NCI-H2196 (cell line): ENCODE data around the gene SNRPA.

ENCODE experiments used
- DNase-seq: peaks from one replicate; lab custom pipeline; 2025; ENCODE audit not compliant: unreplicated experiment; lab: John Stamatoyannopoulos, UW

The SNRPA gene

GRCh38 chr19:40750874-40751537 lies at the start of gene SNRPA:
Gene SNRPA, plus strand, starts transcription at chr19:40751203. Its CDS starts 206 bp downstream, at chr19:40751409.
- peak; percentile 98 for DNase-seq

GRCh38 chr19:40701758-40702157 lies 49.2 kb upstream of the SNRPA start:
- DNase-seq, result no peak

- DNase-seq, result no peak
Observed at GRCh38 chr19:40702337-40703012, 48.5 kb upstream of the SNRPA start.

DNA sequence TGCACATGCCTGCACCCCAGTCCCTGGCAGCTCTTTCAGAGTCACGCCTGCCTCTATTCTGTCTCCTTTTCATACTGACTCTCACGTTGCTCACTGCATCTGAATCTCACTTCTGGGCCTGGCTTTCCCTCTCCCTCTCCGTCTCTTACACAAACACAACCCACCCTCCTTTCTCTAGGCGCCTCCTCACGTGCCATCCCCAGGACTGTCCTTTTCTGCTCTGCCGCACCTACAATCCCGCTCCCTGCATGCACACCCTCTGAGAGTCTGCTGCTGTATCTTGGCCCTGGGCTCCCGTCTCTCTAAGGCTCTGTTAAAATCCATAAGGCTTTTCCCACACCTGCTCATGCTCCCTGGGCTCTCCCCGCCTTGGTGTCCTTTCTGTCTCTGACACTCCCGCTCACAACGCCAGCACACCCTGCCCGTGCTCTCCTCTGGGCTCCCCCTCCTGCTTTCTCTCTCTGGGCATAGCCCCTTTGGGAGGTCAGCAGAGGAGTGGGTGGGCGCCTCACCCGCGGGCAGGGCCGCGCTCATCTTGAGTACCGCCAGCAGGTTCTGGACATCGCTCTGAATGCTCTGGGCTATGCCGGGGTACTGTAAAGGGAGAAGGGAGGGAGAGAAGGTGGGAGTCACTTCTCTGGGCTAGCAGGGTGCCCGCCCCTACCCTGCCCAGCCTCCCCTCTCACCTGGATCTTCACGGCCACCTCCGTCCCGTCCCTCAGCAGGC lies 47.8 kb upstream of the SNRPA start:
- no peak for DNase-seq

DNA sequence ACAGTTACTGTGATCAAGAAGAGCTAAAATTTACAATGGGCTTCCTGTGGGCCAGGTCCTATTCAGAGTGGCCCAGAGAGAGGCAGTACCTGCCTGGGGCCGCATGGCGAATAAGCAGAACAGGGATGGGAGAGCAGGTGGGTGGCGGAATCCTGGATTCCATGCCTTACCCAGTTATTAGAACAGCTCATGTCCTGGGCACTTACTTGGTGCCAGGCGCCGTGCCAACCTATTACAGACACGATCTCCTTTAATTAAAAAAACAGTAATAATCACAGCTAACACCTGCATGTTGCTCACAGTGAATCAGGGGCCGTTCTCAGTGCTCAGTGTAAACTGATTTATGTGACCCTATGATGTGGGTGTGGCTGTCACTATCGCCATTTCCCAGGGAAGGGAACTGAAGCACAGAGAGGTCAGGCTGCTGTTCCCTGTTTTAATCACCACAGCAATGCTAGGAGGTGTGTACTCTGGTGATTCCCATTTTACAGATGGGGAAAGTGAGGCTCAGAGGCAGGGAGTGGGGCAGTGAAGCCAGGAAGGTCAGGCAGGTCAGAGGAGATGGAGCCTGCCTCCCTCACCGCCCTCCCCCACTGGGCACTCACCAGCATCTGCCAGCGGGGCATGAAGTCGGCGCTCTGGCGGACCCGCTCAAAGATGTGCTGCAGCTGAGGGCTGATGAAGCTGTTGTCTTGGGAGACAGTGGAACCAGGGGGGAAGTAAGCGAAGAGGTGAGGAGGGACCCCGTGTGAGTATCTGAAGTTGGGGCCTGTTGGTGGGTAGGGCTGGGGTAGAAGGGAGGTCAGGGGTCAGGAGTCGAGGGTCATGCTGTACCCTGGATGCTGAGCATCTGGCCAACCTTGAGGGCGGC lies 46.3 kb upstream of the SNRPA start:
- no peak for DNase-seq

DNA sequence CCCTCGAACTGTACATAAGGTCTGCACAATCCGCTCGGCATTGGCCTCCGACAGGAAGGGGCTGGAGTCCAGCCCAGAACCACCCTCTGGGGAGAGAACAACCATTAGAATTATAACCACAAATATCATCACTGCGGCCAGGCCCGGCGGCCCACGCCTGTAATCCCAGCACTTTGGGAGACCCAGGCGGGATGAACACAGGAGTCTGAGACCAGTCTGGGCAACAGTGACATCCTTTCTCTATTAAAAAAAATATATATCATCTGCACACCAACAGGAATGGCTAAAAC lies 45.7 kb upstream of the SNRPA start:
- no peak for DNase-seq

DNA sequence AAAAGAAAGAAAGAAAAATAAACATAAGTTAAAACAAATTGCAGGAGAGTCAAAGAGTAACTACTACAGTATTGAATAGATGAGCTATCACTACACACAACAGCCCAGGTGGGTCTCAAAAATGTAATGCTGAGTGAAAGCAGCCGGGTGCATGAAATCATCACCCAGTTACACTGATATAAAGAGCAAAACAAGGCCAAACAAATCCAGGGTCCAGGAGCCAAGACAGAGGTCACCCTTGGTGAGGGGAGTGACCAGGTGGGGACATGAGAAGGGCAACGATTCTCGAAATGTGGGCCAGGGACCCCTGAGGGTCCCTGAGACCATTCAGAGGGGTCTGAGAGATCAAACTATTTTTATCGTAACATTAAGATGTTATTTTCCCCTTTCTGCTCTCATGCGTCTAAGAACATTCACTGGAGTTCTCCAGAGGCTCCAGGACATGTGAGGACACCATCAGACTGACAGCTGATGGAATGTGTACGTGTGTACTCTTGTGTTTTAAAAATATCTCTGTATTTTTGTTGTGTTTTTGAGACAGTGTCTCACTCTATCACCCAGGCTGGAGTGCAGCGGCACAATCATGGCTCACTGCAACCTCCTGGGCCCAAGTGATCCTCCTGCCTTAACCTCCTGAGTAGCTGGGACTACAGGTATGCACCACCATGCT lies 44.9 kb upstream of the SNRPA start:
- DNase-seq, result no peak

DNA sequence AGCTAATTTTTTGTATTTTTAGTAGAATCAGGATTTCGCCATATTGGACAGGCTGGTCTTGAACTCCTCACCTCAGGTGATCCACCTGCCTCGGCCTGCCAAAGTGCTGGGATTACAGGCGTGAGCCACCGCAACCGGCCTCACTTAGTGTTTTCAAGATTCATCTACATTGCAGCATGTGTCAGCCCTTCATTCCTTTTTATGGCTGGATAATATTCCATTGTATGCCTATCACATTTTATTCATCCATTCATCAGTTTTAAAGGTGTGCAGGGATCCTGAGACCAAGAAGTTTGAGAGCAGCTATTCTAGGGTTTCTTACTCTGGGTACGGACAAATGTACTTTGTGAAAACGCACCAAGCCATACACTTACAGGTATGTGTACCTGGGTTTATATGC lies 43.4 kb upstream of the SNRPA start:
- DNase-seq, result no peak

GRCh38 chr19:40709817-40710216 lies 41.2 kb upstream of the SNRPA start:
- DNase-seq, result no peak

- no peak for DNase-seq
Observed at GRCh38 chr19:40713939-40714338, 37.1 kb upstream of the SNRPA start.

- peak; percentile 89 for DNase-seq
Observed at GRCh38 chr19:40714441-40715299, 36.3 kb upstream of the SNRPA start.

DNA sequence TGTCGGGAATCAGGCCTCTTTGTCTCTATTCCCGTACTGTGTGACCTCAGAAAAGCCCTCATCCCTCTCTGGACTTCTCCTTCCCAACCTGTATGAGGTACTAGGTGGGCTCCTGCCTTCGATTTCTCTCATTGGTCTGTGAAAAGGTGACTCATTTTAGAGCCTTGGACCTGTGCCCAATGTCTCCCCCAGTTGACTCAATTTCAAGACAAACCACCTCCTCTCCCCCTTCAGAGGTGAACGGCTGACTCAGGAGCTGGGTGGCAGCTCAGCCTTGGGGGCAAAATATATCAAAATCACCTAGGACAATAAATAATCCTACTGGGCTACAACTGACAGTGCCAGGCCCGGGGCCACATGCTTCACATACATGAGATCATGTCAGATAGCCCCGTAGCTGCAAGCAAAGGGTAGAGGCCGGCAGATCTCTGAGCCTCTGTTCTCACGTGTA lies 34.9 kb upstream of the SNRPA start:
- peak; percentile 42 for DNase-seq

DNA sequence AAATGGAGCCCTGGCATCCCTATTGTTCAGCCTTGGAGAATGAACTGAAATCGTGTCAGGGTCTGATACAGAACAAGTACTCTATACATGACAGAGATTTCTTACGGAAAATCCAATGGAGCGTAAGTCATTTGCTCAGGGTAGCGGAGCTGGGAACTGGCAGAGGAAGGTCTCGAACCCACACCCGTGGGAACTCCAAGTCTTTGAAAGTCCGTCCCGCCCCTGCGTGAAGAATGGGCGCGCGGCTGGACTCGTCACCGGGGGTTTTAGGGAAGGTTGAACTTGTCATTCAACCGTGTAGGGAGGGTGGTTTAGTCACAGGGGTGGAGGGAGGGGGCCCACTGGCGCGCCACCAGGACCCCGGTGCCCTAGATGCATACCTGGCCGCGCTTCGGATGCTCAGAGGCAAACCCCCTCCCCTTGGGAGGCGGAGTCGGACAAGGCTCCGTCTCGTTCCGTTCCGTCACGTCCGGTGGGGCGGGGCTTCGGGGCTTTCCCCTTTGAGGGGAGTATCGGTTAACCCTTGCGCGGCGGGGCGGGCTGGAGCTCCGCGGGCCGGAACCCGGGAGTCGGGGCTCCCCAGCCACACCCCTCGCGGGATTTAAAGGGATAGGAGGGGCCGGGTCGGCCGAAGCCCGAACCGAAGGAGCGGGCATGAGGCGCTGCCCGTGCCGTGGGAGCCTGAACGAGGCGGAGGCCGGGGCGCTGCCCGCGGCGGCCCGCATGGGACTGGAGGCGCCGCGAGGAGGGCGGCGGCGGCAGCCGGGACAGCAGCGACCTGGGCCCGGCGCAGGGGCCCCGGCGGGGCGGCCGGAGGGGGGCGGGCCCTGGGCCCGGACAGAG lies 34.3 kb upstream of the SNRPA start, which contains the start of the genes COQ8B and ITPKC:
Gene COQ8B, minus strand, starts transcription at position 405 of the 843 bp plus-strand sequence. CDS start 2,254 bp downstream, outside the sequence.
Gene ITPKC, plus strand, starts transcription at position 631 of the 843 bp plus-strand sequence. Its CDS starts 24 bp downstream, at position 655.
- peak; percentile 99 for DNase-seq

DNA sequence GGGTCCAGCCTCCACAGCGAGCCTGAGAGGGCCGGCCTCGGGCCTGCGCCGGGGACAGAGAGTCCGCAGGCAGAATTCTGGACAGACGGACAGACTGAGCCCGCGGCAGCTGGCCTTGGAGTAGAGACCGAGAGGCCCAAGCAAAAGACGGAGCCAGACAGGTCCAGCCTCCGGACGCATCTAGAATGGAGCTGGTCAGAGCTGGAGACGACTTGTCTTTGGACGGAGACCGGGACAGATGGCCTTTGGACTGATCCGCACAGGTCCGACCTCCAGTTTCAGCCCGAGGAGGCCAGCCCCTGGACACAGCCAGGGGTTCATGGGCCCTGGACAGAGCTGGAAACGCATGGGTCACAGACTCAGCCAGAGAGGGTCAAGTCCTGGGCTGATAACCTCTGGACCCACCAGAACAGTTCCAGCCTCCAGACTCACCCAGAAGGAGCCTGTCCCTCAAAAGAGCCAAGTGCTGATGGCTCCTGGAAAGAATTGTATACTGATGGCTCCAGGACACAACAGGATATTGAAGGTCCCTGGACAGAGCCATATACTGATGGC lies 33.6 kb upstream of the SNRPA start:
- DNase-seq, result no peak

DNA sequence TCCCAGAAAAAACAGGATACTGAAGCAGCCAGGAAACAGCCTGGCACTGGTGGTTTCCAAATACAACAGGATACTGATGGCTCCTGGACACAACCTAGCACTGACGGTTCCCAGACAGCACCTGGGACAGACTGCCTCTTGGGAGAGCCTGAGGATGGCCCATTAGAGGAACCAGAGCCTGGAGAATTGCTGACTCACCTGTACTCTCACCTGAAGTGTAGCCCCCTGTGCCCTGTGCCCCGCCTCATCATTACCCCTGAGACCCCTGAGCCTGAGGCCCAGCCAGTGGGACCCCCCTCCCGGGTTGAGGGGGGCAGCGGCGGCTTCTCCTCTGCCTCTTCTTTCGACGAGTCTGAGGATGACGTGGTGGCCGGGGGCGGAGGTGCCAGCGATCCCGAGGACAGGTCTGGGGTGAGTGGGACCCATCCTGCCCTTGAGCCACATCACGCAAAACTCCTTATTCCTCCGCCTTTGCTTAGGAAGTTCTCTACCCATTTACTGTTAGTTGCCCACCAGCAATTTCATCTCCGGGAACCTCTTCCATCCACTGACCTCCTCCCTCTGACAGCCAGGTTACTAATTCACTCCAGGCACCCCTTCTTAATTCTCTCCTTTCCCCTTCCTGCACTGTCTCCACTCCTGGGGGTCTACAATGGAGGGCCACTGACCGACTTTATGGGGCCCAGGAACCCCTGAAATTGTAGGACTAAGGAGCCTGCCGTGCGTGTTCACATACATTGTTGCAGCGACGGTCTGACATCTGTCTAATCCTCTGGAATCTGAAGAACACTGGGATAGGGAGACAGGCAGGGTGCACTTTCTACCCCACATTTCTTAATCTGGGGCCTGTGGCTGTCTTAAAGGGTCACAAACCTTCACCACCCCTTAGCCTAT lies 32.9 kb upstream of the SNRPA start:
- no peak for DNase-seq

DNA sequence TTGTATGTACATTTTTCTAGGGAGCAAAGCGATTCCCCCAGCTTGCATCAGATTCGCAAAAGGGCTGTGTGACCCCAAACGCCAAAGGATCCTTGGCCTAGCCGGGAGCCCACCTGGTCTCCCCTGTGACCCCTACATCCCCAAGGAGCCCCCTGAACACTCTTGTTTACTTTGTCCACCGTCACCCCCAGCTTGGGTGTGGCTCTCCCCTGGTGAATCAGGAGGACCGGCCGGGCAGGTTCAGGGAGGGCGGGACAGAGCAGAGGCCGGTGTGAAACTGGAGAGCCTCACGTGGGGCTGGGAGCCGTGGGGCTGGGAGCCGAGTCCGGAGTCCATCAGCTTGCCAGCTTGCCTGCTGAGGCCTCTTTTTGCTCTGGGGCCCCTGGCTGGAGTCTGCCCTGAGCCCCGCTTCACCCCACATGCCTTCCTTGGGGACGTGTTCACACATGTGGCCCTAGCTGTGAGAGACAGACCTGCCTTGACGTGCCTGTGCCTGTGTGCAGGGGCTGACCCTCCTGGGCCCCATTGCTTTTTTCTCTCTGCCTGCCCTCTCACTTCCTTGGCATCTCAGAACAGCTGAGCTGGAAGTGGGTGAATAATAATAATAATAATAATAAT lies 32.1 kb upstream of the SNRPA start:
- DNase-seq, result peak; percentile 41

- DNase-seq, result no peak
Observed at GRCh38 chr19:40719414-40719894, 31.5 kb upstream of the SNRPA start.
